Activated CD8-positive, alpha-beta T cell treated with anti-CD3 and anti-CD28 coated beads, Interleukin-2, amount 10 ng/mL, durations not matched to agents 7 days and 5 days (primary cell): Measurements from ENCODE around the gene MGLL. TPM values are rescaled to one million over a fixed set of nuclear protein-coding genes. Genes with fewer than 3 reads are reported as not detected.
"Not testable (repeated sequence)": the region's sequence is repeated elsewhere in the genome, so short reads cannot be mapped to it uniquely, and the experiment has no call there.

ENCODE experiments used
- ATAC-seq: fragments of 150-1000 bp; cut with Tn5 transposase; one replicate; pipeline ENCODE4 v1.10.0; 2021; ENCODE audit warnings: moderate library complexity
- CTCF ChIA-PET: fragments of 350-600 bp; sonication (Branson Sonifier 250); formaldehyde crosslinking; loops from one replicate; lab custom pipeline; 2021; ENCODE audit warnings: antibody characterized with exemption; lab: Charles Lee
- POLR2A ChIA-PET: fragments of 350-600 bp; sonication (Branson Sonifier 250); formaldehyde crosslinking; loops from one replicate; lab custom pipeline; 2021; ENCODE audit warnings: antibody characterized with exemption; lab: Charles Lee
- DNase-seq: peaks from one replicate; pipeline ENCODE4 v3.0.0-alpha.2; 2020
- H3K27ac Mint-ChIP-seq: one replicate; pipeline ENCODE4 v1.8.0; 2021; ENCODE audit warnings: mild to moderate bottlenecking, mixed read lengths
- H3K27me3 Mint-ChIP-seq: one replicate; pipeline ENCODE4 v1.8.0; 2021; ENCODE audit warnings: low read depth, mixed read lengths
- H3K36me3 Mint-ChIP-seq: one replicate; pipeline ENCODE4 v1.8.0; 2021; ENCODE audit warnings: low read depth, mixed read lengths
- H3K4me1 Mint-ChIP-seq: one replicate; pipeline ENCODE4 v1.8.0; 2021; ENCODE audit warnings: low read depth, mixed read lengths
- H3K4me3 Mint-ChIP-seq: one replicate; pipeline ENCODE4 v1.8.0; 2021; ENCODE audit warnings: mild to moderate bottlenecking, mixed read lengths
- H3K9me3 Mint-ChIP-seq: one replicate; pipeline ENCODE4 v1.8.0; 2022; ENCODE audit warnings: mixed read lengths; ENCODE audit not compliant: insufficient read depth
- total RNA-seq, 2 experiments: library from RNA; stranded (reverse); gene quantifications; one replicate each; pipeline ENCODE4 v1.2.3, GENCODE V29; 2021

The MGLL gene
- total RNA-seq, 2 experiments from 2014 or later = 1.5 to 2.2 TPM

GRCh38 chr3:127704840-127705239, 117.5 kb downstream of the MGLL start:
- ATAC-seq, POLR2A ChIA-PET, H3K36me3 Mint-ChIP-seq, H3K27me3 Mint-ChIP-seq, H3K4me1 Mint-ChIP-seq, H3K4me3 Mint-ChIP-seq, H3K9me3 Mint-ChIP-seq, H3K27ac Mint-ChIP-seq, DNase-seq: not testable (repeated sequence)
- CTCF ChIA-PET = interaction anchor here (1.2 kb wide), 1 partner anchor 9 kb away, joined by 3 read pairs; no protein-coding TSS in a partner anchor

- ATAC-seq (no peak), DNase-seq (no peak)
- ChIA-PET POLR2A (no interaction called here), CTCF (no interaction called here)
- Mint-ChIP-seq H3K9me3 (no peaks in the 10 kb centered on the region), H3K4me1 (peaks cover 8% of the 10 kb centered on the region), H3K27ac (no peak overlapping the region), H3K36me3 (no peaks in the 10 kb centered on the region), H3K4me3 (no peak overlapping the region), H3K27me3 (peaks cover 7% of the 10 kb centered on the region)
These were observed 120.2 kb downstream of the MGLL start for GRCh38 chr3:127702151-127702578.

DNA sequence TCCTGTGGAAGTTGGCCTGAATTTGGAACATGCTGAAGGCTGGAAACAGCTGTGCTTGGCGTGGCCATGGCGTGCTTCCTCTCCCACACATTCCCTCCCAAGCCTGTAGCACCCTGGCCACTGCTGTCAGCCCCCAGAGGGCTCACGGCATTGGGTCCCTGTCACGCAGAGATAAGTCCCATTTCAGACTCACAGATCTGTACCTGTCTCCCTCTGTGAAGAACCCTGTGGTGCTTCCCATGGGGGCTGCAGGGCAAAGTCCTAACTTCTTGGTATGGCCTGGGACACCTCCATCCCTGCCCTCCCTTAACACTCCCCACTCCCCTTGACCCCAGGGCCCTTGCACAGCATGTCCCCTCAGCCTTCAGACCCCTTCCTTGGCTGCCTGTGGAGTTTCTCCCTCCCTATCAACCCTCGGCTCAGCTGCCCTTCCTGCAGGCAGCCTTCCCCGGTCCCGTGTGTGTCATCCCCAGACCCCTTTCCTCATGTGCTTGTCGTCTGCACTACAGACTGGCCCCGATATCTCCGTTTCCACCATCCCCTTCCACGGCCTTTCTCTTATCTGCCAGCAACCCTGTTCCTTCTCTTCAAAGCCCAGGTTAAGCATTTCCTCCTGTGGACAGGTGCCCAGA, 120.9 kb downstream of the MGLL start:
- DNase-seq = no peak
- CTCF ChIA-PET = no interaction called here

DNA sequence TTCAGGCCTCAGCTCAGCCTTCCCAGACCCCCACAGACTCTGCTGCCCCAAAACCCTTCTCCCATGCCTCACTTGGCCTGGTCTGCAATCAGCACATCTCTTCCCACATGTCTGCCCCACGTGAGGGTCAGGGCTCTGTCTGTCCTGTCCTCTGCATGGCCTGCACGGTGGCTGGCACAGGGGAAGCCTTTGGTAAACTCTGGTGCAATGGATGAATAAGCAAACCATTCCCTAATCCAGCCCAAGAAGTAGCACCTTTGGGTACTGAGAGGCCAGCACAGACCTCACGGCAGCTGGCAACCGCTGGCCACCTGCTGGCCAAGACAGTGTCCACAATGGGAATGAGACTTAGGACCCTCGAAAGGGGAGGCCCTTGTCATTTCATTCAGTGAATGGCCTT, 121.9 kb downstream of the MGLL start:
- DNase-seq (no peak), ATAC-seq (no peak)
- Mint-ChIP-seq H3K27me3 (peaks cover 7% of the 10 kb centered on the region), H3K4me1 (peaks cover 12% of the 10 kb centered on the region), H3K4me3 (no peak overlapping the region), H3K27ac (no peak overlapping the region), H3K9me3 (no peaks in the 10 kb centered on the region), H3K36me3 (no peaks in the 10 kb centered on the region)
- ChIA-PET POLR2A (no interaction called here), CTCF (no interaction called here)

More for the DNA sequence above, 120.9 kb downstream of the MGLL start:
- peaks cover 12% of the 10 kb centered on the region for H3K4me1 Mint-ChIP-seq
- H3K4me3 Mint-ChIP-seq = no peak overlapping the region
- H3K36me3 Mint-ChIP-seq = no peaks in the 10 kb centered on the region
- no peak overlapping the region for H3K27ac Mint-ChIP-seq
- ATAC-seq = no peak
- POLR2A ChIA-PET = no interaction called here
- no peaks in the 10 kb centered on the region for H3K9me3 Mint-ChIP-seq
- peaks cover 7% of the 10 kb centered on the region for H3K27me3 Mint-ChIP-seq

GRCh38 chr3:127699416-127700300, 122.7 kb downstream of the MGLL start:
- Mint-ChIP-seq H3K27ac (no peak overlapping the region), H3K27me3 (peaks cover 7% of the 10 kb centered on the region), H3K36me3 (no peaks in the 10 kb centered on the region), H3K9me3 (no peaks in the 10 kb centered on the region), H3K4me3 (no peak overlapping the region), H3K4me1 (peaks cover 12% of the 10 kb centered on the region)
- CTCF ChIA-PET = interaction anchor here (1.7 kb wide), 1 partner anchor 125 kb away, joined by 7 read pairs; no protein-coding TSS in a partner anchor
- POLR2A ChIA-PET = no interaction called here
- DNase-seq (no peak), ATAC-seq (no peak)

DNA sequence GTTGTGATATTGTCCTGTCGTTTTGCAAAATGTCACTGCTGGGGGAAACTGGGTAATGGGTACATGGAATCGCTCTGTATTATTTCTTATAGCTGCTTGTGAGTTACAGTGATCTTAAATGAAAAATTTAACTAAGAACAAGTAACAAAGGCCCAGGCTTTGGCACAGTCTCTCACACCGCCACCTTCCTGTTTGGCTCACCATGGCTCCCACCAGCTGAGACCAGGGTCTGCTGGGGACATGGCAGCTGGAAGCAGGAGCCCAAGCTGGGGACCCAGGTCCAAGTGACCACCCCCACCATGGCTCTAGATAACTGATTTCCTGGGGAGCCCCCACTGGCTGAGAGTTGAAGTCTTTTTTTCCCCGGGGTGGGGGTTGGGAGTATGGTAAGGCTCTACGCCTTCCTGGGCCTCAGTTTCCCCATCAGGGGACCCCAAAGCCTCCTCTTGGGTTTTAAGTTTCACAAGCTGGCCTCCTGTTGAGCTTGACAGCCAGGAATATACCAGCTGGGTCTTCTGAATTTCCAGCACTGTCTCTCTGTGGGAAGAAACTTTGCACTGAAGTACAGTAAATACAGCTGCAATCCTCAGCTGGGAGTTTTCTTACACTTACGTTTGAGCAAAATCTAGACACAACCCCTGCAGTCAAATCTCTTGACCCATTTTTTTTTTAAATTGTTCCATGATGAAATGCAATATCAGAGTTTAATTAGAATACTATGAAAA, 123.5 kb downstream of the MGLL start:
- ChIA-PET POLR2A (no interaction called here), CTCF (interaction anchor here (1.7 kb wide), 1 partner anchor 124 kb away, joined by 7 read pairs; no protein-coding TSS in a partner anchor)
- DNase-seq (no peak), ATAC-seq (no peak)
- no peaks in the 10 kb centered on the region for H3K36me3 Mint-ChIP-seq
- H3K4me1 Mint-ChIP-seq = peaks cover 7% of the 10 kb centered on the region
- no peak overlapping the region for H3K4me3 Mint-ChIP-seq
- peaks cover 3% of the 10 kb centered on the region for H3K27me3 Mint-ChIP-seq
- peak overlapping the region; percentile 34 for H3K27ac Mint-ChIP-seq
- no peaks in the 10 kb centered on the region for H3K9me3 Mint-ChIP-seq

GRCh38 chr3:127698286-127698685, 124.0 kb downstream of the MGLL start:
- ChIA-PET CTCF (interaction anchor here (1.0 to 1.7 kb wide), 2 partner anchors 93 to 123 kb away, joined by 3 to 7 read pairs; no protein-coding TSS in a partner anchor), POLR2A (no interaction called here)
- Mint-ChIP-seq H3K4me3 (no peak overlapping the region), H3K9me3 (no peaks in the 10 kb centered on the region), H3K36me3 (no peaks in the 10 kb centered on the region), H3K4me1 (peaks cover 7% of the 10 kb centered on the region), H3K27ac (peak overlapping the region; percentile 34), H3K27me3 (no peaks in the 10 kb centered on the region)
- ATAC-seq = no peak
- DNase-seq = no peak

- ATAC-seq (peak; percentile 74), DNase-seq (peak; percentile 65)
- no peak overlapping the region for H3K27ac Mint-ChIP-seq
- no peaks in the 10 kb centered on the region for H3K9me3 Mint-ChIP-seq
- ChIA-PET CTCF (interaction anchor here (0.8 to 1.7 kb wide), 5 partner anchors 15 to 125 kb away, joined by 3 to 7 read pairs (median 3); partner anchors contain the start of gene MGLL), POLR2A (no interaction called here)
- no peaks in the 10 kb centered on the region for H3K27me3 Mint-ChIP-seq
- H3K36me3 Mint-ChIP-seq = no peaks in the 10 kb centered on the region
- H3K4me3 Mint-ChIP-seq = no peak overlapping the region
- peaks cover 7% of the 10 kb centered on the region for H3K4me1 Mint-ChIP-seq
These were observed 124.6 kb downstream of the MGLL start for GRCh38 chr3:127697551-127698240.

- ChIA-PET CTCF (interaction anchor here (0.7 to 2.5 kb wide), 12 partner anchors 11 to 137 kb away, joined by 3 to 10 read pairs (median 3); partner anchors contain the start of gene MCM2), POLR2A (interaction anchor here (0.6 kb wide), 1 partner anchor 119 kb away, joined by 3 read pairs; no protein-coding TSS in a partner anchor)
- ATAC-seq (peak; percentile 58), DNase-seq (peak; percentile 64)
- Mint-ChIP-seq H3K27ac (no peak overlapping the region), H3K4me3 (no peak overlapping the region), H3K9me3 (no peaks in the 10 kb centered on the region), H3K36me3 (no peaks in the 10 kb centered on the region), H3K27me3 (no peaks in the 10 kb centered on the region), H3K4me1 (peaks cover 7% of the 10 kb centered on the region)
These were observed 127.7 kb downstream of the MGLL start for GRCh38 chr3:127694467-127695215.

GRCh38 chr3:127693336-127693843, 128.9 kb downstream of the MGLL start:
- Mint-ChIP-seq H3K9me3 (no peaks in the 10 kb centered on the region), H3K27ac (no peak overlapping the region), H3K4me3 (no peak overlapping the region), H3K4me1 (peaks cover 7% of the 10 kb centered on the region), H3K27me3 (no peaks in the 10 kb centered on the region), H3K36me3 (no peaks in the 10 kb centered on the region)
- POLR2A ChIA-PET = no interaction called here
- ATAC-seq (no peak), DNase-seq (no peak)
- CTCF ChIA-PET = interaction anchor here (0.9 to 2.5 kb wide), 4 partner anchors 31 to 139 kb away, joined by 3 to 9 read pairs (median 5); no protein-coding TSS in a partner anchor
